GM12874 (cell line): ENCODE data around the gene FSTL4.

Experiments
- CTCF ChIP-seq: IDR thresholded peaks from 2 replicates; pipeline ENCODE4 v1.5.1; 2011; ENCODE audit warnings: low read depth, mild to moderate bottlenecking, control low read depth, low read length, moderate library complexity; ENCODE audit not compliant: insufficient read depth

The FSTL4 gene

GRCh38 chr5:133396814-133397213 lies 215.5 kb downstream of the FSTL4 start:
- TF ChIP-seq CTCF: no peak

- TF ChIP-seq CTCF: no peak
These were observed 216.1 kb downstream of the FSTL4 start for GRCh38 chr5:133396187-133396741.

GRCh38 chr5:133393776-133394476 lies 218.4 kb downstream of the FSTL4 start:
- no peak for TF ChIP-seq CTCF

GRCh38 chr5:133392448-133392847 lies 219.9 kb downstream of the FSTL4 start:
- no peak for TF ChIP-seq CTCF

- TF ChIP-seq CTCF: no peak
These were observed 220.8 kb downstream of the FSTL4 start for GRCh38 chr5:133391354-133392136.

GRCh38 chr5:133390416-133391353 lies 221.7 kb downstream of the FSTL4 start:
- TF ChIP-seq CTCF: no peak
